NCI-H526 treated with DMSO at 0.1 percent for 48 hours (cell line): Measurements from ENCODE around the gene GNB2.
"Not testable (repeated sequence)": the region's sequence is repeated elsewhere in the genome, so short reads cannot be mapped to it uniquely, and the experiment has no call there.

Experiments
- DNase-seq: peaks from one replicate; lab custom pipeline; 2025; lab: John Stamatoyannopoulos, UW

Gene GNB2

DNA sequence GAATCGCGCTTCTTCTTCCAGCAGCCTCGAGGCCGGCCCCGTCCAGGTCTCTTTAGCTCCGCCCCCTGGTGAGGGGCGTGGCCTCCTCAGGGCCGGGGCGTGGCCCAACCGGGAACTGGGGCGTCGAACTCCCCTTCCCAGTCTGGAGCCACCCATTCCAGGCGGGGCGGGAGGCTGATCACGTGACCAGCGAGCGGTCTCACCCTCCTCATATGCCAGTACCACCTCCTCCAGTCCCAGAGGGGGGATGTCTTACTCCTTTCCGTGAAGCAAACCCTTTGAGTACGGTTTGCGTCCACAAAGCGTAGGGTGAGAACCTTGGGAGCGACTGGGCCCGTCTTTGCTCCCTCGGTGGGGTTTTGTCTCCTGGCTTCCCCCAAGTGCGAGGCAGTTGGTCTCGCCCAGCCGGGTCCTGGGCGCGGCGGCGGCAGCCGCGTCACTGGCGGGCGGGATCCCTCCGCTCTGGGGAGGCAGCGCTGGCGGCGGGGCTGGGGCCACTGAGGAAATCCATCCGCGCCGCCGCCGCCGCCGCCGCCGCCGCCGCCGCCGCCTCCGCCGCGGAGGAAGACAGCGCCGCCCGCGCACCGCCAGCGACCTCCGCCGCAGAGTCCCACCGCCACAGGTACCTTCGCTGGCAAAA, at the start of gene GNB2:
TSS of gene GNB2 (plus strand) at position 439 of the 640 bp plus-strand sequence. CDS start 2,526 bp downstream, outside the sequence.
- DNase-seq: peak; percentile 97

DNA sequence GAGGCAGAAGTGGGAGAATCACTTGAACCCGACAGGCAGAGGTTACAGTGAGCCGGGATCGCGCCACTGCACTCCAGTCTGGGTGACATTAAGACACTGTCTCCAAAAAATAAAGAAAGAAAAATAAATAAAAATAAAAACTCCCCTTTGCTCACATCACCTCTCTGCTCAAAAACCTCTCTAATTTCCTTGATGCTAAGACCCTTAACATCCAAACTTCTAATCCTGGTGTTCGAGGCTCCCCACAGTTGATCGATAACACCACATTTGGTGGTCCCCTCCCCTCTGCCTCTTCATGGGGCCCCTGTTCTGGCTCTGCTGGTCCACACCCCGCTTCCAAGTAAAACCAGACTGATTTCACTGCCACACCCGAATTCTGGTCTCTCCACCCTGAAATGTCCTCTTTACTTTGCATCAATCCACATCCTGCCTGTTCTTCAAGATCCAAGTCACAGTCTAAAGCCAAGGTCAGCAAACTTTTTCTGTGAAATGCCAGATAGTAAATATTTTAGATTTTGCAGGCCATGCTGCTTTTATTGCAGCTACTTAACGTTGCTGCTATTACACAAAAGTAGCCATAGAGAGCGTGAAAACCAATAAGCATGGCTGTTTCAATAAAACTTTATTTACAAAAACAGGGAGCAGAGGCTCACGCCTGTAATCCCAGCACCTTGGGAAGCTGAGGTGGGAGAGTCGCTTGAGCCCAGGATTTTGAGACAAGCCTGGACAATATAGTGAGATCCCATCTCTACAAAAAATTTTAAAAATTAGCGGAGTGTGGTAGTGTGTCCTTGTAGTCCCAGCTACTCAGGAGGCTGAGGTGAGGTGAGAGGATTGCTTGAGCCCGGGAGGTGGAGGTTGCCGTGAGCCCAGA, 49.4 kb upstream of the GNB2 start:
- no peak for DNase-seq

DNA sequence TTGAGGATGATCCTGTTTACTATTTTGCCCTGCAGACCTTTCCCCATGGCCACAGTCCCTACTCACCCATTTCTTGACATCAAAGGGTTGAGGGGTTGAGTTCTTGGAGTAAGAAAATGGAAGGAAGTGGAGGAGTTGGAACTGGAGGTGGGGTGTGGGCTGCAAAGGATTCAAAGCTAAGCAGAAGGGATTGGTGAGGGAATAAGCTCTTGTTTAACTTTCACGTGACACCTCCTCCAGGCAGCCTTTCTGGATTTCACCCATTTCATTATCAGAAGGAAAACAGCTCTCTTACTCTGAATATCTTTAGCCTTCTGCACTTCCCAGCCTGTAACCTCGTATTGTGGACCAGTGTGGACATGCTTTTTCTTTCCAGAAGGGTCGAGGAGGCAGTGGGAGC, 47.5 kb upstream of the GNB2 start:
- DNase-seq: no peak

GRCh38 chr7:100626530-100627237, 46.9 kb upstream of the GNB2 start:
- DNase-seq: peak; percentile 70

GRCh38 chr7:100627238-100627549, 46.3 kb upstream of the GNB2 start:
- no peak for DNase-seq

GRCh38 chr7:100629117-100629716, 44.3 kb upstream of the GNB2 start:
- no peak for DNase-seq

GRCh38 chr7:100630066-100630465, 43.5 kb upstream of the GNB2 start:
- no peak for DNase-seq

DNA sequence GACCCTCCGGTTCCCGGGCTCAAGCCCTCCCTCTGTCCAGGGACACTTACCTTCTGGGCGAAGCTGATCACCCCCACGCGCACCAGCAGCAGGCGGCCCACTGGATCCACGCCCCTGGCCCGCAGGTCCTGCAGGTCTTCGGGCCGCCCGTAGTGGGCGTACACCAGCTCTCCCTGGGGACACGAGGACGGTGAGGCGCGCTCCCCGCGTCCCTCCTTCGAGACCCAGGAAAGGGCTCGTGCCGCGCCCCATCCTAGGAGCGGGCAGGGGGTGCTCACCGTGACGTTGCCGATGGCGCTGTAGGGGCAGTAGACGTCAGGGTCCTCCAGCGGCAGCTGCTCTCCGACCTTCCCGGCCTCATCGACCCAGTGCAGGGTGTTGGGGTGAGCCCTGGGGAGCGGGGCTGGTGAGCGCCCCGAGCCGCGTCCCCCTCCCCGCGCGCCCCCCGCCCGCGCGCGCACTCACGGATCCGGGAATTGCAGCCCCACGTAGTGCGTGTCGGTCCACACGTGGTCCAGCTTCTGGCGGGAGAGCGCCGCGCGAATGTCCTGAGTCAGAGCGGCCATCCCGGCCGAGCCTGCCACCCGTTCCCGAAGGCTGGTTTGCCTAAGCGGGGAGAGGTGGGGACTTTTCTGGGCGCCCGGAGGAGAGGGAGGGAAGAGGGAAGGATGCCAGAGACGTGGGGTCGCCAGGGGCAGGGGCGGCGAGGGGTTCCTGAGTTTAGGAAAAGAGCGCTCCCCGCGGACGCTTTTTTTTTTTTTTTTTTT, 40.4 kb upstream of the GNB2 start:
- peak; percentile 19 for DNase-seq

- no peak for DNase-seq
Observed at GRCh38 chr7:100639995-100640516, 33.5 kb upstream of the GNB2 start.

DNA sequence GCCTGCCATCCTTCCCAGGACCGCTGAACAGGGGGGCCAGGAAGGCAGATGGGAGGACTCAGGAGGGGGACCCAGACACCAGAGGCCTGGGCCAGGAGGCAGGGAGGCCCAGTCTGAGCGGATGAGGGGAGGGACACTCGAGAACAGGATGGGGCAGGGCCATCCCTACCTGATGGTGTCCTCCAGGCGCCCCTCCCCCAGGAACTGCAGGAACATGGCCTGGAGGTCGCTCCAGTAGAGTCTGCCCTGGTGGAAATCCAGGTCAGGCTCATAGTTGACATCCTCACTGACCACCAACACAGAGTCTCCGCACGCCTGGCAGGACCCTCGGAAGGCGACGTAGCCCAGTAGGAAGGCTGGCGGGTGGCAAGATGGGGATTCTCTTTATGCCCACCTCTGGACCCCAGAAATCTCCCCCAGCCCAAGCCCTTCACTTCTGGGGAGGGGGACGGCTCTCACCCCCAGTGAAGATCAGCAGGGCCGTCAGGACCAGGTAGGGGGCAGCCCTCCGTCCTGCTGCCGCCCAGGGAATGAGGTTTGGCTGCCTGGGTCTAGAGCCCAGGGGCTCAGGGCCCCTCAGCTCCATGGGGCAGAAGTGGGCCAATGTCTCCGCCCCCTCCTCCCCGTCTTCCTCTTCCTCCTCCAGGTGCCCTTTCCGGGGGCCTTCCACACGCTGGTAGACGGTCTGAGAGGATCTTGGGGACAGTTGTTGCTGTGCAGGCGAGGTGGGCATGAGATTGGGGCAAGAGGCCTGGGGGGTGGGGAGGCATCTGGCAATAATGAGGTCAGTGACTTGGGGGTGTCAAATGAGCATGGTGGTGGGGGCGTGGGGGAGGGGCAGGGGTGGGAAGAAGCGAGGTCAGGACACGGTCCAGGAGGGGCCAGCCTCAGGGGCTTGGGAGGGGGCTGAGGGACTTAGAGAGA, 32.8 kb upstream of the GNB2 start:
- DNase-seq: no peak

- no peak for DNase-seq
Observed at GRCh38 chr7:100641463-100641859, 32.1 kb upstream of the GNB2 start, which contains the start of gene TFR2. Gene TFR2 (minus strand): TSS chr7:100641552. CDS start chr7:100641509, 43 bp downstream.

GRCh38 chr7:100641860-100642533, 31.5 kb upstream of the GNB2 start:
- DNase-seq: no peak

GRCh38 chr7:100642534-100642907, 31.0 kb upstream of the GNB2 start:
- no peak for DNase-seq

- no peak for DNase-seq
Observed at GRCh38 chr7:100649826-100650565, 23.5 kb upstream of the GNB2 start.

DNA sequence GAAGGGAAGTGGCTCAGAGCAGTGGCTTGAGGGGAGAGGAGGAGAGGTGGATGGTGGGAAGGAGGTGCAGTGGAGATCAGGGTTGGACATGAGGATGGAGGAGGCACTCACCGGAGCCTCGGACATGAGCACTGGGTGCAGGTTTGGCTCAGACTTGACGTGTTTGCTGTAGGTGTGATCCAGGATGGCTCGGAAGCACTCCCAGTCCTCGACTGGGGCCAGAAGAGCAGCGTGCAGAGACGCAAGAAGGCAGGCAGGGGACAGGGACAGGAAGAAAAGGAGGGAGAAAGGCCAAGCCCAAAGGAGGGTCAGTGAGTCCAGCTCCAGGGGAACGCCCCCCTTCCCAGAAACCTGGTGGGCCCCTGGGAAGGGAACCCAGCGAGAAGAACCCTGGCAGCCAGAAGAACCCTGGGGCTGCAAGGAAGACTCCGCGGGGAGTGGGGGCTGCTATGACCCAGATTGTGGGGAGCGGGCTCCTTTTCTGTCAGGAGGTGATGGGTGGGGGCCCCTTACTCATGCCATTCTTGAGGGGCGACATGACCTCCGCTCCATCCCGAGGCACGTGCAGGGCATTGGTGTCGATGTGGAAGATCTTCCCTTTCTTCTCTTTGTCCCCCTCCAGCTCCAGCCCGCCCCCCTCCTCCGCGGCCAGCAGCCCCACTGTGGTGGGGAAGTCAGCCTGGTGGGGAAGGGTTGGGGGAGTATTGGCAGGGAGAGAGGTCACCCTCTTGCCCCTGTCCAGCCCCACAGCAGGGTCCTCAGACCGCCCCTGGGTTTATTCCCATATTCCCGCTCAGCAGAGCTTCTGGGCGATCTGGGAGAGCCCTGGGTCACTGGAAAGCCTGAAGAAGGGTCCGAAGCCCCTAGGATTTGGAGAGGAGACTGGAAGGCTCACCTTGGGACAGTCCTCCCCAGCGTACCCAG, 18.4 kb upstream of the GNB2 start:
- no peak for DNase-seq

GRCh38 chr7:100655908-100656674, 17.4 kb upstream of the GNB2 start, which contains the start of gene ACTL6B:
Gene ACTL6B (minus strand): TSS chr7:100656448. CDS start chr7:100656354, 94 bp downstream.
- DNase-seq: peak; percentile 81

DNA sequence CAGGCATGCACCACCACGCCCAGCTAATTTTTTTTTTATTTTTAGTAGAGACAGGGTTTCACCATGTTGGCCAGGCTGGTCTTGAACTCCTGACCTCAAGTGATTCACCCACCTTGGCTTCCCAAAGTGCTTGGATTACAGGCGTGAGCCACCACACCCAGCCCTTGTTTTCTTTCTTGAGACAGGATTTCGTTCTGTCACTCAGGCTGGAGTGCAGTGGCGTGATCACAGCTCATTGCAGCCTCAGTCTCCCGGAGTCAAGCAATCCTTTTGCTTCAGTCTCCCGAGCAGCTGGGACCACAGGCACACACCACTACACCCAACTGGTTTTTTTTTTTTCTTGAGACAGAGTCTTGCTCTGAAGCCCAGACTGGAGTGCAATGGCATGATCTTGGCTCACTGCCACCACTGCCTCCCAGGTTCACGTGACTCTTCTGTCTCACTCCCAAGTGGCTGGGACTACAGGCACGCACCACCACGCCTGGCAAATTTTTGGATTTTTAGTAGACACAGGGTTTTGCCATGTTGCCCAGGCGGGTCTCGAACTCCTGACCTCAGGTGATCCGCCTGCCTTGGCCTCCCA, 11.3 kb upstream of the GNB2 start:
- not testable (repeated sequence) for DNase-seq
